Measurements from ENCODE around the gene MYBPC3. TPM values are rescaled to one million over a fixed set of nuclear protein-coding genes. Genes with fewer than 3 reads are reported as not detected.

MYBPC3 gene
- total RNA-seq, 1 experiment from 2014 or later: not detected

DNA sequence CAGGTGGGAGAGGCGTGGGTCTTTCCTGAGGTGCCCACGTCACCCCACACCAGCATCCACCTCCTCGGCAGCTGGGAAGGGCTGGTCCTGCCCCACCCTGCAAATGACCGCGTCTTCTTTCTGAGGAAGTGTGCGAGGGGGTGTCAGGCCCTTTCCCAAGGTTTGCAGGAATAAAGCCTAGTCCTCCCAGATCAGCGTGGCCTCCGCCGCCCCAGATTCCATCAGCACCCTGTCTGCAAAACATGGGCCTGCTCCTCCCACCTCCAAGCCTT is 41.5 kb upstream of the MYBPC3 start:
- Mint-ChIP-seq H3K4me3 (ENCODE audit: unreplicated experiment) (no peak overlapping the region), H3K36me3 (ENCODE audit: insufficient read depth, unreplicated experiment) (peaks cover 3% of the 10 kb centered on the region), H3K4me1 (ENCODE audit: insufficient read depth, unreplicated experiment) (no peaks in the 10 kb centered on the region), H3K27ac (ENCODE audit: low read depth, unreplicated experiment) (no peak overlapping the region), H3K27me3 (ENCODE audit: insufficient read depth, unreplicated experiment) (no peaks in the 10 kb centered on the region), H3K9me3 (ENCODE audit: unreplicated experiment) (no peaks in the 10 kb centered on the region)
- TF ChIP-seq, protein P1, sequence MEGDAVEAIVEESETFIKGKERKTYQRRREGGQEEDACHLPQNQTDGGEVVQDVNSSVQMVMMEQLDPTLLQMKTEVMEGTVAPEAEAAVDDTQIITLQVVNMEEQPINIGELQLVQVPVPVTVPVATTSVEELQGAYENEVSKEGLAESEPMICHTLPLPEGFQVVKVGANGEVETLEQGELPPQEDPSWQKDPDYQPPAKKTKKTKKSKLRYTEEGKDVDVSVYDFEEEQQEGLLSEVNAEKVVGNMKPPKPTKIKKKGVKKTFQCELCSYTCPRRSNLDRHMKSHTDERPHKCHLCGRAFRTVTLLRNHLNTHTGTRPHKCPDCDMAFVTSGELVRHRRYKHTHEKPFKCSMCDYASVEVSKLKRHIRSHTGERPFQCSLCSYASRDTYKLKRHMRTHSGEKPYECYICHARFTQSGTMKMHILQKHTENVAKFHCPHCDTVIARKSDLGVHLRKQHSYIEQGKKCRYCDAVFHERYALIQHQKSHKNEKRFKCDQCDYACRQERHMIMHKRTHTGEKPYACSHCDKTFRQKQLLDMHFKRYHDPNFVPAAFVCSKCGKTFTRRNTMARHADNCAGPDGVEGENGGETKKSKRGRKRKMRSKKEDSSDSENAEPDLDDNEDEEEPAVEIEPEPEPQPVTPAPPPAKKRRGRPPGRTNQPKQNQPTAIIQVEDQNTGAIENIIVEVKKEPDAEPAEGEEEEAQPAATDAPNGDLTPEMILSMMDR (IDR thresholded peaks at IDR 0.05; ENCODE audit: unreplicated experiment): no peak
- ChIA-PET POLR2A (interaction anchor here (0.8 kb wide), 1 partner anchor 22 kb away, joined by 3 read pairs; no protein-coding TSS in a partner anchor), CTCF (interaction anchor here (1.1 to 2.4 kb wide), 3 partner anchors 18 to 46 kb away, joined by 3 to 12 read pairs (median 4); no protein-coding TSS in a partner anchor)
- DNase-seq (ENCODE audit: unreplicated experiment): no peak
- no TSS peak for BruUV-seq (replicated peaks)
- intact Hi-C loops (cut with micrococcal nuclease): no loop called here

DNA sequence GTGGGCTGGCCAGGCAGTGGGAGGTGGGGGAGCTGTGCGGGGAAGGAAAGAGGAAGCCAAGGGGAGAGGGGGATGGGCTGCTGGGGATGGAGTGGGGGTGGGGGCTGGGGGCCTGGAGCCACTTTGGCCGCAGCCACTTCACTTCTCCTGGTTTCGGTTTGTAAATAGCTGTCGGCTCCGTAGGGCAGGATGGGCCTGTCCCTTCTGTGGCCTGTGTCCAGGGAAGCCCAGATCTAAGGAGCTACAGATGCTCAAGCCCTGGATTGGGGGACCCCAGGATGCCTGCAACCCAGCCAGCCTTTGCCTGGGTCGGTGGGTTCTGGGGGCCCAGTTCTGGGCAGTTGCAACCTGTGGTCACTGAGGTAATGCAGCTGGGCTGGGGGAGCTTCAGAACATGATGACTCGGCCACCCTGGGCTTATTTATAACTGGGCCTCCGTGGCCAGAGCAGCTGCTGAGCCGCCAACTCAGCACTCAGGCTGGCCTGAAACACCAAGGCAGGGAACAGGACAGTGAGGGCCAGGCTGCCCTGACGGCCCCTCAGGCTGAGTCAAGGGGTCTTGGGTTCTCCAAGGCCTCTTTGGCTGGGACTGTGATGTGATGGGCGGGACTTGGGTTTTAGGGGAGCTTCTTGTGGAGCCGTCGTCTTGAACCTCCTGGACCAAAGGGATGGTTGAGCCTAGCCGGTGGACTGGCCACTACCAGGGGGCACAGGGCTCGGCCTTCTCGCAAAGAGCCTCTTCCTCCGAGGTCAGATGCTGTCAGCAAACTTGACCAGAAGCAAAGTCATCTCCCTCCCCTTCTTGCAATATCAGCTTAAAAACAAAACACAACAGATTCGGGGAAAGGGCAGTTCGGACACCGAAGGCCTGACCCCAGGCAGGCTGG is 40.9 kb upstream of the MYBPC3 start:
- POLR2A ChIA-PET: interaction anchor here (0.8 kb wide), 1 partner anchor 23 kb away, joined by 3 read pairs; no protein-coding TSS in a partner anchor
- no peak overlapping the region for H3K27ac Mint-ChIP-seq (ENCODE audit: low read depth, unreplicated experiment)
- H3K9me3 Mint-ChIP-seq (ENCODE audit: unreplicated experiment): no peaks in the 10 kb centered on the region

GRCh38 chr11:47392546-47393162 is 40.2 kb upstream of the MYBPC3 start:
- BruUV-seq (replicated peaks): no TSS peak
- Mint-ChIP-seq H3K27ac (ENCODE audit: low read depth, unreplicated experiment) (no peak overlapping the region), H3K4me1 (ENCODE audit: insufficient read depth, unreplicated experiment) (no peaks in the 10 kb centered on the region), H3K27me3 (ENCODE audit: insufficient read depth, unreplicated experiment) (no peaks in the 10 kb centered on the region), H3K9me3 (ENCODE audit: unreplicated experiment) (no peaks in the 10 kb centered on the region), H3K4me3 (ENCODE audit: unreplicated experiment) (no peak overlapping the region), H3K36me3 (ENCODE audit: insufficient read depth, unreplicated experiment) (peaks cover 6% of the 10 kb centered on the region)
- POLR2A ChIA-PET: no interaction called here
- no peak for DNase-seq (ENCODE audit: unreplicated experiment)
- intact Hi-C loops (cut with micrococcal nuclease): no loop called here
- TF ChIP-seq, protein P1 (IDR thresholded peaks at IDR 0.05; ENCODE audit: unreplicated experiment): no peak
- CTCF ChIA-PET: interaction anchor here (0.8 to 2.4 kb wide), 3 partner anchors 15 to 19 kb away, joined by 3 to 12 read pairs (median 4); no protein-coding TSS in a partner anchor

More for the DNA sequence above, 40.9 kb upstream of the MYBPC3 start:
- H3K27me3 Mint-ChIP-seq (ENCODE audit: insufficient read depth, unreplicated experiment): no peaks in the 10 kb centered on the region
- intact Hi-C loops (cut with micrococcal nuclease): no loop called here
- TF ChIP-seq, protein P1 (IDR thresholded peaks at IDR 0.05; ENCODE audit: unreplicated experiment): no peak
- H3K4me1 Mint-ChIP-seq (ENCODE audit: insufficient read depth, unreplicated experiment): no peaks in the 10 kb centered on the region
- BruUV-seq (replicated peaks): no TSS peak
- H3K36me3 Mint-ChIP-seq (ENCODE audit: insufficient read depth, unreplicated experiment): peaks cover 6% of the 10 kb centered on the region
- no peak overlapping the region for H3K4me3 Mint-ChIP-seq (ENCODE audit: unreplicated experiment)
- DNase-seq (ENCODE audit: unreplicated experiment): no peak
- CTCF ChIA-PET: interaction anchor here (0.8 to 2.4 kb wide), 4 partner anchors 14 to 45 kb away, joined by 3 to 12 read pairs (median 4); no protein-coding TSS in a partner anchor
